ENCODE data around the gene LRP2. TPM values are rescaled to one million over a fixed set of nuclear protein-coding genes. Genes with fewer than 3 reads are reported as not detected.
A peak's percentile ranks its signal among the peaks of the same experiment; 100 is the strongest.

The LRP2 gene
- total RNA-seq, 4 donors from 2014 or later, result not detected

DNA sequence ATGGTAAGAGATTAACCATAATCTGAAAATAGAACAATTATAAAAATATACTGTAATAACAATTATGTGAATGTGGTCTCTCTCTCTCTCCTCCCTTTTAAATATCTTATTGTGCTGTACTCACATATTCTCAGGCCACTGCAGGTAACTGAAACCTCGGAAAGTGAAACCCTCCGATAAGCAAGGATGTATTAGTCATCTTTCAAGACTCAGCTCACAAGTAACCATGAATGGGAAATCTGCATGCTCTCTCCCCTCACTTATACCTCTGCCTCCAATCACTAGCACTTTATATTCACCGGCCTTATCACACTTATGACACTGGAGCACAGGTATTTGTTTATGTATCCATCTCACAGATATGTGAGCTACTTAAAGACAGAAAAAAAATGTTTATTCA, 139.7 kb downstream of the LRP2 start:
- no peaks in the 10 kb centered on the region for H3K9me3 ChIP-seq
- no peak for DNase-seq (ENCODE audit: low spot score in 2 of 2)
- H3K27me3 ChIP-seq, result no peaks in the 10 kb centered on the region
- H3K4me3 ChIP-seq, result no peak overlapping the region
- TF ChIP-seq, protein P1, sequence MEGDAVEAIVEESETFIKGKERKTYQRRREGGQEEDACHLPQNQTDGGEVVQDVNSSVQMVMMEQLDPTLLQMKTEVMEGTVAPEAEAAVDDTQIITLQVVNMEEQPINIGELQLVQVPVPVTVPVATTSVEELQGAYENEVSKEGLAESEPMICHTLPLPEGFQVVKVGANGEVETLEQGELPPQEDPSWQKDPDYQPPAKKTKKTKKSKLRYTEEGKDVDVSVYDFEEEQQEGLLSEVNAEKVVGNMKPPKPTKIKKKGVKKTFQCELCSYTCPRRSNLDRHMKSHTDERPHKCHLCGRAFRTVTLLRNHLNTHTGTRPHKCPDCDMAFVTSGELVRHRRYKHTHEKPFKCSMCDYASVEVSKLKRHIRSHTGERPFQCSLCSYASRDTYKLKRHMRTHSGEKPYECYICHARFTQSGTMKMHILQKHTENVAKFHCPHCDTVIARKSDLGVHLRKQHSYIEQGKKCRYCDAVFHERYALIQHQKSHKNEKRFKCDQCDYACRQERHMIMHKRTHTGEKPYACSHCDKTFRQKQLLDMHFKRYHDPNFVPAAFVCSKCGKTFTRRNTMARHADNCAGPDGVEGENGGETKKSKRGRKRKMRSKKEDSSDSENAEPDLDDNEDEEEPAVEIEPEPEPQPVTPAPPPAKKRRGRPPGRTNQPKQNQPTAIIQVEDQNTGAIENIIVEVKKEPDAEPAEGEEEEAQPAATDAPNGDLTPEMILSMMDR (IDR thresholded peaks at IDR 0.05), result no peak
- TF ChIP-seq POLR2A (IDR thresholded peaks at IDR 0.05) (no peak), EP300 (IDR thresholded peaks at IDR 0.05) (no peak)
- WGBS, 2 donors, result 84 to 94% methylated on average over 3 of the region's 3 CpGs
- no peak overlapping the region for H3K27ac ChIP-seq
- H3K36me3 ChIP-seq, result no peaks in the 10 kb centered on the region
- H3K4me1 ChIP-seq, result no peaks in the 10 kb centered on the region

DNA sequence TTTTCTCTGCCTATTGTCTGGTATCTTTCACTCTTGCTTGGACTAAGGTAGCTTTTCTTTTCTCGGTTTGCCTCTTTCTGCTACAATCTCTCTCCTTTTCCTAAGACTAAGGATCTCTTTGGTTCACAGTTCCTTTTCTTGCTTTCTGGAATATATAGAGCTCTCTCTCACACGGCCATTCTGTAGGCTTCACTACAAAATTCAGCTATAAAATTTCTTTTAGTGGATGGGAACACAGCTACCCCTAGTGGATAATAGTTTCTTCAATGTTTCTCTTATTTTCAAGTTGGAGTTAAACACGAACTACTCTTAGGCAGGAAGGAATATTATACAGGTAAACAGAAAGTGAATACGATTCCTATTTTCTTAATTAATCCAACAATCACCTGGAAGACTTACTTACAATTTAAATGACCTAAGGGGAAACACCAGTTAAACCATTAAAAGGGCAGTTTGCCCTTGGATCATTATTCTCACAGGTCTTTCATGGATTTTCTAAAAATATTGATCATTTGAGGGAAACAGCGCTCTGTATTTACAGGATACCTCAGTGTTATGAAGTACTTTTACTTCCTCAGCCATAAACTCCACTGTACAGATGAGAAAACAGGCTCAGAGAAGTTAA, 140.5 kb downstream of the LRP2 start:
- Histone ChIP-seq H3K27ac (no peak overlapping the region), H3K4me1 (no peaks in the 10 kb centered on the region), H3K9me3 (no peaks in the 10 kb centered on the region), H3K36me3 (no peaks in the 10 kb centered on the region), H3K4me3 (no peak overlapping the region), H3K27me3 (no peaks in the 10 kb centered on the region)
- DNase-seq (ENCODE audit: low spot score in 2 of 2), result no peak
- 34 to 37% methylated on average over 5 of the region's 5 CpGs for WGBS, 2 donors
- no peak for TF ChIP-seq EP300 (IDR thresholded peaks at IDR 0.05)
- TF ChIP-seq, protein P1 (IDR thresholded peaks at IDR 0.05), result peak in 1 of 5 experiments; percentile 21

DNA sequence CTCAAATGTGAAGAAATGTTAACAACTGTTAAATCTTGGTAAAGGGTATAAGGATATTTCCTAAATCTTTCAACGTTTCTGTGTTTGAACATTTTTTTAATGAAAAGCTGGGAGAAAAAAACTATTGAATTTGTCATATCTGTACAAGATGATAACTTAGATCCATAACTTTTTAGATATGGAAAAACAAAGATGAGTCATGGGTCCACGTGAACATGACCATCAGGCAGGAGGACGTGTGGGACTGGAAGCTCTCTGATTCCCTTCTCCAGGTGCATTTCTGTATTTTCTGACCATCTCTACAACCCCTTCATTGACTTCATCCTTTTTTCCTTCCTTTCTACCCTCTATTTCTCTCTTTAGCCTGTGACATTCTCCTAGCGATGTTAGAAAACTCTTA, 151.4 kb downstream of the LRP2 start:
- TF ChIP-seq POLR2A (IDR thresholded peaks at IDR 0.05), result no peak
- TF ChIP-seq, protein P1 (IDR thresholded peaks at IDR 0.05), result no peak
- no peak for TF ChIP-seq EP300 (IDR thresholded peaks at IDR 0.05)
- DNase-seq (ENCODE audit: low spot score in 2 of 2), result no peak
- H3K27ac ChIP-seq, result no peak overlapping the region
- no peaks in the 10 kb centered on the region for H3K9me3 ChIP-seq
- no peaks in the 10 kb centered on the region for H3K36me3 ChIP-seq
- H3K27me3 ChIP-seq, result no peaks in the 10 kb centered on the region
- H3K4me3 ChIP-seq, result no peak overlapping the region
- WGBS, 2 donors, result 77 to 87% methylated on average over 4 of the region's 4 CpGs
- no peaks in the 10 kb centered on the region for H3K4me1 ChIP-seq

DNA sequence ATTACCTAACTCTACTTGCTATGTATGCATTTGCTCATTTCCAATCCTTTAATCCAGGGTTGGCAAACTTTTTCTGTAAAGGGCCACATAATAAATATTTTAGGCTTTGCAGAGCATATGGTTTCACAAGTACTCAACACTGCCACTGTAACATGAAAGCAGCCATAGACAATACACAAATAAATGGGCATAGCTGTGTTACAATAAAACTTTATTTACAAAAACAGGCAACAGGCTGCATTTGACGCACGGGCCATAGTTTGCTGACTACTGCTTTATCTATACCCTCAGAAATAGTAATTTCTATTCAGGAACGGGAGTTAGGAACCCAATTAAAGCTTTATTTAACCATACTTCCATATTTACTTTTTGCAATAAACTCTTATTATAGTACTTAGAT, 154.3 kb downstream of the LRP2 start:
- Histone ChIP-seq H3K36me3 (no peaks in the 10 kb centered on the region), H3K4me1 (no peaks in the 10 kb centered on the region), H3K27ac (no peak overlapping the region), H3K4me3 (no peak overlapping the region), H3K9me3 (no peaks in the 10 kb centered on the region), H3K27me3 (no peaks in the 10 kb centered on the region)
- WGBS, 2 donors, result 93 to 95% methylated on average over 3 of the region's 3 CpGs
- DNase-seq (ENCODE audit: low spot score in 2 of 2), result no peak
- TF ChIP-seq POLR2A (IDR thresholded peaks at IDR 0.05) (no peak), EP300 (IDR thresholded peaks at IDR 0.05) (no peak)
- TF ChIP-seq, protein P1 (IDR thresholded peaks at IDR 0.05), result no peak

DNA sequence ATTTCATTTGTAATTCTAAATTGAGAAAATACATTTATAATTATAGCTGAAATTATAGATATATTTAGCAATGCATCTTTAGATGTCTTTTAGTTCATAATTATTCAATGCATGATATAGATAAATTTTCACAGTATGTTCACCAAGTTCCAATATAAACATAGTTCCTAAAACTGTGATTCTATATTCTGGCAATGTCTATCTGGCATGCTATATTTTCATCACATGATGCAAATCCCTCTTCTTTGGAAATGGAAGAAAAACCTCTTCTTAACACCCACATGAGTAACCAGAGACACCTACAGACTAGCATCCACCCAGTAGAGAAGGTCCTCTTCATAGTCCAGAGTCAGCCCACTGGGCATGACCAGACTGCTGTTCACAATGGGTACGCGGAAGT, 157.2 kb downstream of the LRP2 start:
- H3K4me3 ChIP-seq, result no peak overlapping the region
- H3K27me3 ChIP-seq, result no peaks in the 10 kb centered on the region
- DNase-seq (ENCODE audit: low spot score in 2 of 2), result no peak
- H3K9me3 ChIP-seq, result no peaks in the 10 kb centered on the region
- H3K27ac ChIP-seq, result no peak overlapping the region
- H3K4me1 ChIP-seq, result no peaks in the 10 kb centered on the region
- H3K36me3 ChIP-seq, result no peaks in the 10 kb centered on the region
- WGBS, 2 donors, result 82 to 96% methylated on average over 2 of the region's 2 CpGs
- TF ChIP-seq EP300 (IDR thresholded peaks at IDR 0.05) (no peak), POLR2A (IDR thresholded peaks at IDR 0.05) (no peak)
- TF ChIP-seq, protein P1 (IDR thresholded peaks at IDR 0.05), result no peak
